Endodermal cell (in vitro differentiated cells): ENCODE measurements around the gene FOSB. TPM values are rescaled to one million over a fixed set of nuclear protein-coding genes. Genes with fewer than 3 reads are reported as not detected.

Source experiments
- DNase-seq: peaks from one replicate; pipeline ENCODE4 v3.0.0-alpha.2; 2017
- H3K27ac ChIP-seq: 2 replicates; pipeline ENCODE4 v1.5.1; 2013; ENCODE audit warnings: mild to moderate bottlenecking, low read depth, low read length, moderate library complexity
- H3K27me3 ChIP-seq: 2 replicates; pipeline ENCODE4 v1.6.1; 2013; ENCODE audit warnings: mild to moderate bottlenecking, low read length, moderate library complexity; ENCODE audit not compliant: insufficient read depth, control insufficient read depth, poor library complexity, severe bottlenecking
- H3K36me3 ChIP-seq: 2 replicates; pipeline ENCODE4 v1.7.0; 2013; ENCODE audit warnings: mild to moderate bottlenecking, low read length, moderate library complexity; ENCODE audit not compliant: control insufficient read depth, insufficient read depth
- H3K4me1 ChIP-seq: one replicate; pipeline ENCODE4 v1.7.0; 2013; ENCODE audit warnings: low read length; ENCODE audit not compliant: control insufficient read depth, insufficient read depth
- H3K4me3 ChIP-seq: 2 replicates; pipeline ENCODE4 v1.5.1; 2013; ENCODE audit warnings: mild to moderate bottlenecking, low read length, moderate library complexity
- H3K9ac ChIP-seq: 2 replicates; pipeline ENCODE4 v1.6.1; 2013; ENCODE audit warnings: mild to moderate bottlenecking, low read length, moderate library complexity; ENCODE audit not compliant: poor library complexity, severe bottlenecking; ENCODE audit errors: extremely low read depth
- H3K9me3 ChIP-seq: 2 replicates; pipeline ENCODE4 v1.6.1; 2013; ENCODE audit warnings: mild to moderate bottlenecking, low read length, moderate library complexity; ENCODE audit not compliant: control insufficient read depth
- H3K27ac Mint-ChIP-seq: 2 replicates; pipeline ENCODE4 v1.8.0; 2020; ENCODE audit warnings: mixed read lengths
- H3K27me3 Mint-ChIP-seq: 2 replicates; pipeline ENCODE4 v1.8.0; 2021; ENCODE audit warnings: mild to moderate bottlenecking, mixed read lengths; ENCODE audit not compliant: insufficient read depth
- H3K36me3 Mint-ChIP-seq: 2 replicates; pipeline ENCODE4 v1.8.0; 2020; ENCODE audit warnings: low read depth, mixed read lengths
- H3K4me1 Mint-ChIP-seq: 2 replicates; pipeline ENCODE4 v1.8.0; 2020; ENCODE audit warnings: mixed read lengths
- H3K4me3 Mint-ChIP-seq: 2 replicates; pipeline ENCODE4 v1.8.0; 2020; ENCODE audit warnings: mild to moderate bottlenecking, moderate library complexity, mixed read lengths
- H3K9me3 Mint-ChIP-seq: 2 replicates; pipeline ENCODE4 v1.8.0; 2020; ENCODE audit warnings: mild to moderate bottlenecking, mixed read lengths
- CTCF ChIP-seq: fragments of 200-600 bp; sonication (generic); conservative IDR thresholded peaks from 2 replicates; pipeline ENCODE4 v1.5.0; 2021; ENCODE audit warnings: antibody characterized with exemption, mild to moderate bottlenecking
- WGBS, 2 experiments: methylation state at CpG; one replicate each; pipeline versions ENCODE4 v1.1.5 to v1.1.7; 2013; ENCODE audit warnings: missing lambda C conversion rate in 2 of 2, mixed read lengths in 1 of 2; ENCODE audit not compliant: insufficient coverage in 1 of 2, insufficient read length in 1 of 2; 5-methylcytosine and 5-hydroxymethylcytosine counted together
- total RNA-seq, 2 donors: library from RNA; stranded (reverse); fragmentation: NEBNext Ultra II Directional in 1 of 2; extraction: Animal tissue kit (Norgen Biotek cat#: 25700) in 1 of 2; gene quantifications; 2 replicates in 1 of 2; 3 replicates in 1 of 2; pipeline ENCODE4 v1.2.1, GENCODE V29; 2021

Gene FOSB
- total RNA-seq, 2 donors from 2014 or later: 1.6 to 3.0 TPM

- peak; percentile 87 for DNase-seq
- H3K4me3 ChIP-seq: peak overlapping the region; percentile 88
- Mint-ChIP-seq H3K36me3 (no peaks in the 10 kb centered on the region), H3K27me3 (peaks cover 5% of the 10 kb centered on the region), H3K27ac (peak overlapping the region; percentile 85), H3K9me3 (no peaks in the 10 kb centered on the region), H3K4me3 (peak overlapping the region; percentile 70), H3K4me1 (peaks cover 13% of the 10 kb centered on the region)
- no peak for TF ChIP-seq CTCF
- WGBS, 2 experiments: 26 to 27% methylated on average over 9 to 15 of the region's 15 CpGs
- peak overlapping the region; percentile 99 for H3K9ac ChIP-seq
- H3K27me3 ChIP-seq: no peaks in the 10 kb centered on the region
- H3K9me3 ChIP-seq: no peaks in the 10 kb centered on the region
- H3K27ac ChIP-seq: peak overlapping the region; percentile 92
- peaks cover 2% of the 10 kb centered on the region for H3K4me1 ChIP-seq
- no peaks in the 10 kb centered on the region for H3K36me3 ChIP-seq
Measured at GRCh38 chr19:45442778-45443461, 24.9 kb upstream of the FOSB start.

- peak; percentile 98 for DNase-seq
- H3K27ac Mint-ChIP-seq: peak overlapping the region; percentile 97
- H3K36me3 Mint-ChIP-seq: no peaks in the 10 kb centered on the region
- Histone ChIP-seq H3K27ac (peak overlapping the region; percentile 92), H3K4me3 (peak overlapping the region; percentile 88), H3K27me3 (no peaks in the 10 kb centered on the region), H3K4me1 (peaks cover 2% of the 10 kb centered on the region), H3K36me3 (no peaks in the 10 kb centered on the region), H3K9ac (peak overlapping the region; percentile 99), H3K9me3 (no peaks in the 10 kb centered on the region)
- peaks cover 13% of the 10 kb centered on the region for H3K4me1 Mint-ChIP-seq
- TF ChIP-seq CTCF: no peak
- WGBS, 2 experiments: 0 to 1% methylated on average over 16 to 45 of the region's 49 CpGs
- peaks cover 5% of the 10 kb centered on the region for H3K27me3 Mint-ChIP-seq
- no peaks in the 10 kb centered on the region for H3K9me3 Mint-ChIP-seq
- H3K4me3 Mint-ChIP-seq: peak overlapping the region; percentile 70
Measured at GRCh38 chr19:45443462-45444317, 24.1 kb upstream of the FOSB start.

GRCh38 chr19:45444318-45445041, 23.3 kb upstream of the FOSB start:
- Histone ChIP-seq H3K27me3 (no peaks in the 10 kb centered on the region), H3K4me1 (peaks cover 2% of the 10 kb centered on the region), H3K9me3 (no peaks in the 10 kb centered on the region), H3K36me3 (no peaks in the 10 kb centered on the region), H3K27ac (peak overlapping the region; percentile 89), H3K9ac (peak overlapping the region; percentile 65), H3K4me3 (peak overlapping the region; percentile 70)
- no peak for TF ChIP-seq CTCF
- Mint-ChIP-seq H3K4me3 (peak overlapping the region; percentile 70), H3K27me3 (peaks cover 6% of the 10 kb centered on the region), H3K27ac (peak overlapping the region; percentile 97), H3K4me1 (peaks cover 13% of the 10 kb centered on the region), H3K36me3 (no peaks in the 10 kb centered on the region), H3K9me3 (no peaks in the 10 kb centered on the region)
- WGBS, 2 experiments: 23 to 28% methylated on average over 20 to 47 of the region's 47 CpGs
- peak; percentile 97 for DNase-seq
